CD4-positive, alpha-beta T cell treated with Interferon gamma for 1 hour (primary cell): Measurements from ENCODE around the gene TSACC.

Source experiments
- DNase-seq: peaks from one replicate; pipeline ENCODE4 v3.0.0-alpha.2; 2020

The TSACC gene

GRCh38 chr1:156376958-156377919 is 38.9 kb downstream of the TSACC start:
- DNase-seq = no peak

DNA sequence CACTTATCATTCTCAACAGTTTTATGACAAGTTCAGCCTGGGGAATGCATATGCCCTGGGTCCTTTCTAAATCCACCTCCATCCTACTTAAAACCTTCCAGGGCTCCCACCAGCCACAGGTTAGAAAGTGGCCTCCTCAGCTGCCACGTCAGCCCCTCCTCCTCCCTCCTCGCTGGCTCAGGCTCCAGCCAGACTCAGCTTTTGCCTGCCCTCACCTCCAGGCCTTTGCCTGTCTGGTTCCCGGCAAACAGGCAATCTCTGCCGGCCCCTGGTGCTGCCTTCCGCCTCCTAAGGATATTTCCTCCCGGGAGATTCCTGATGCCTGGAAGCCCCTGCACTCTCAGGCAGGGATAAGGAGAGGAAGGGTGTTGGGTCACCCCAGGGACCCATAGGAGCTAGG is 40.2 kb downstream of the TSACC start:
- no peak for DNase-seq

DNA sequence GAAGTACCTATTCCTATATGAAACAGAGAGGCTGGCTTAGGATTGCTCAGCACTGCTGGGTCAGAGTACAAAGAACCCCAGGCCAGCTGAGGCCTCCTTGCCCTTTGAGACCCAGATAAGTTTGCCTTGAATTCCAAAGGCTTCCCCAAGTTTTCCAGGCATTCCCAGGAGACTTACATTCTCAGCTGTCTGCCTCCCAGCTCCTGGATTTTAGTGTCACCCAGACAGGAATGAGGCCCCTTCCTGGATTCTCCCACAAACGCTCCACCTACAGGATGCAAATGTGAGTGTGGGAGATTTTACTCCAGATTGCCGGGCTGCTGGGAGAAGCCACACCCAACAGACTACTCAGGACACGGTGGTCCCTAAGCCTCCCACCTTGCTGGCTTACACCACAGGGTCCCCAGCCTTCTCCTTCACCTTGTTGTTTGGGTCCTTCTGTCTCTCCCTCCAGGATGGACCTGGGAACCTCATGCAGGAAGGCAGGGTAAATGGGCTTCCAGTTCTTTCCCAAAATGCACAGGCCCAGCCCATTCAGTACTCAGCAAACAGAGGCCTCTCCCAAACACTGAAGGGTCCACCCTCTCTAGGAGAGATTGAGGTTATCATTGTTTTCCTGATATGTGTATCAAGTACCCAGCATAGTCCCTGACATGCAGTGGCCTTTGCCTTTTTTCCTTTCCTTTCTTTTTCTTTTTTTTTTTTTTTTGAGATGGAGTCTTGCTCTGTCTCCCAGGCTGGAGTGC is 41.3 kb downstream of the TSACC start:
- no peak for DNase-seq

DNA sequence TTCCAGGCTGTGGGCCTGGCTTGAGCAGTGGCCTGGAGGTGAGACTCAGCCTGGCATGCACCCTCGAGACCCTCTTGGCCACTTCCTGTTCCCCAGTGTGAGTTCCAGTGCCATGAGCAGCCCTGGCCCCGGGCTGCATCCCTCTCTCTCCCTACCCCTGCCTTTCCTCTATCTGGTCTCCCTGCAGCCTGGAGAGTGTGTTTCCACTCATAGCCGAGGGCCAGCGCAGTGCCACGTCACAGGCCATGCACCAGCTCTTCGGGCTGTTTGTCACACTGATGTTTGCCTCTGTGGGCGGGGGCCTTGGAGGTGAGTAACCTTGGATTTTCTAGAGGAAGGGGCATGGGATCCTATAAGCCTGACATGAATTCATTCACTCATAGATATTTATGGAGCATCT is 44.2 kb downstream of the TSACC start:
- no peak for DNase-seq

DNA sequence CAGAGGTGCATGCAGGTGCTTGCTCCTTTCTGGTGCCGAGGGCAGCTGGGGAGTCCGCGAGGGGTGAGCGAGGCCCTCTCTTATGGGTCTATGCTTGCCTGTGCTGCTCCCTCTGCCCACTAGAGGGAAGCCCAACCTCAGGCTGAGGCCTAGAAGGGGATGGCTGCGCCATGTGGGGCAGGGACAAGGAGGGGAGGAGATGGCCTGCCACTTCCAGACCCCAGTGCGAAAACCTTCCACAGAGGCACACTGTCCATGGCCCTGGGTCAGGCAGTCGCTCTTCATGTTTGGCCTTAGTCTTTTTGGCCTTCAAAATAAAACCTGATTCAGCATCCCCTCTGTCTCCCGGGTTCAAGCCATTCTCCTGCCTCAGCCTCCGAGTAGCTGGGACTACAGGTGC is 44.7 kb downstream of the TSACC start:
- peak; percentile 52 for DNase-seq

DNA sequence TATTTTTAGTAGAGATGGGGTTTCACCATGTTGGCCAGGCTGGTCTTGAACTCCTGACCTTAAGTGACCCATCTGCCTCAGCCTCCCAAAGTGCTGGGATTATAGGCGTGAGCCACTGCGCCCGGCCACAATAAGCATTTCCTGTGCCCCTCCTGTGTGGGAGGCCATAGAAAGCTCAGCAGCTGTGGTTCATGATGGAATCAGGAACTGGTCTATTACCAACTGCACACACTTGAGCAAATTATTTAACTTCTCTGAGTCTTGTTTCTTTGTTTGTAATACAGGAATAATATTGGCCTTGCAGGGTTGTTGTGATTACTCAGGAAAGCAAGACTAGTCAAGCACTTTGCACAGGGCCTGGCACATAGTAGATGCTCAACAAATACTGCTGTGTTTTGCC is 45.7 kb downstream of the TSACC start:
- no peak for DNase-seq

DNA sequence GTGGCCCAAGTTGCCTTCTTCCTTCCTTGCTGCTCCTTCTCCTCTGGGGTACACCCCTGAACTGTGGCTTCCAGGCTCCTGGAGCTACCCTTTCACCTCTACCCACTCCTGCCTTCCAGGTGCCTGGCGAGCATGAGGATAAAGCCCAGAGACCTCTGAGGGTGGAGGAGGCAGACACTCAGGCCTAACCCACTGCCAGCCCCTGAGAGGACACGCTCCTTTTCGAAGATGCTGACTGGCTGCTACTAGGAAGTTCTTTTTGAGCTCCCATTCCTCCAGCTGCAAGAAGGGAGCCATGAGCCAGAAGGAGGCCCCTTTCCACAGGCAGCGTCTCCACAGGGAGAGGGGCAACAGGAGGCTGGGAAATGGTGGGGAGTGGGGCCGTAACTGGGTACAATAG is 46.3 kb downstream of the TSACC start:
- DNase-seq = no peak

DNA sequence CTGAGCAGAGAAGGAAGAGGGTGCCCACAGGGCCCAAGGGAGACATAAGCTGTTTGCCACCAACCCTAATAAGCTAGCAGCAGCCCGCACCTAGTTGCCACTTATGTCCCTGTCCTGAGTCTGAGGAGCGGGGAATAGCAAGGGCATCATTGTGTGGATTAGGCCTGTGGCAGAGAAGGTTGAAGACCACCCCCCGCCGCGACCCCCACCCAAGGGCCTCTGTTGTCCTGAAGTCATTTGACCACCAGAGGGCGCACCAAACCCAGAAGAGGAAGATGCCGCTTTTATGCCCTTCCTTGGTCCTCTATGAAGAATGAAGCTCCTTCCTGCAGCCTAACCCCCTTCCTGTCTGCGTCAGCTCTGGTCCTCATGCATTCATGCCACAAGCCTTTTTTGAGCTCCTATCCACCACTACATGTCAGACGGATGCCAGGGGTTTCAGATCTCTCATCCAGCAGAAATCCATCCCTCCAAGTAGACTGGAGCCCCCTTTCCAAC is 47.3 kb downstream of the TSACC start:
- DNase-seq = peak; percentile 64

DNA sequence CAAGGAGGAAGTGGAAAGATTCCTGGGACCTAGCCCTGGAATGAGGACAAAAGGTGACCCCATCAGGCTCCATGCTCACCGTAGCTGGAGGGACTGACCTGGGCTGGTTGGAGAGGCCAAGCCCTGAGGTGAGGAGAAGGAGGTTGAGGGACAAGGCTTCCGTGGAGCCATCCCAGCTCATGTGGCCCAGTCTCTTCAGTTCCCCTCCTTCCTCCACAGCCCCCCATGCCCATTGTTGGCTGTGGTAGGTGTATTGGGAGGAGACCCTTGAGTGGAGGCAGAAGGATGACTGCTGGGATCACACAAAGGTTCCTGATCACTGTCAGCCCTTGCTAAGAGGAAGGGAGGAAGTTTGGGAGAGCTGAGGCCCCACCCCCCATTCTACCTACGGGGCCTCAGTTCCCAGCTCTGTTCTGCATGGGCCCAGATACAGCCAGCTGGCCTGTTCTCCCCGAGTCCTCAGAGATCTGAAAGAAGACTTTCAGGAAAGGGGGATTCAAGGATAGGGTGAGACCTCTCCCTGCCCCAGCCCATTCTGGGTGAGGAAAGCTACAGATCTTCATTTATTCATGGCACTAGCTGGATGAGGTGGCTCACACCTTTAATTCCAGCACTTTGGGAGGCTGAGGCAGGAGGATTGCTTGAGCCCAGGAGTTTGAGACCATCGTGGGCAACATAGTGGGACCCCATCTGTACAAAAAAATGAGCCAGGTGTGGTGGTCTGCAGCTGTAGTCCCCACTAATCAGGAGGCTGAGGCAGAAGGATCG is 48.0 kb downstream of the TSACC start:
- no peak for DNase-seq

GRCh38 chr1:156386949-156387869 is 48.9 kb downstream of the TSACC start:
- no peak for DNase-seq

- no peak for DNase-seq
Measured at GRCh38 chr1:156387870-156388173, 49.5 kb downstream of the TSACC start.

GRCh38 chr1:156388174-156389137 is 50.1 kb downstream of the TSACC start:
- DNase-seq = no peak

- no peak for DNase-seq
Measured at GRCh38 chr1:156389311-156389710, 51.0 kb downstream of the TSACC start.

- no peak for DNase-seq
Measured at GRCh38 chr1:156390469-156391365, 52.4 kb downstream of the TSACC start.

DNA sequence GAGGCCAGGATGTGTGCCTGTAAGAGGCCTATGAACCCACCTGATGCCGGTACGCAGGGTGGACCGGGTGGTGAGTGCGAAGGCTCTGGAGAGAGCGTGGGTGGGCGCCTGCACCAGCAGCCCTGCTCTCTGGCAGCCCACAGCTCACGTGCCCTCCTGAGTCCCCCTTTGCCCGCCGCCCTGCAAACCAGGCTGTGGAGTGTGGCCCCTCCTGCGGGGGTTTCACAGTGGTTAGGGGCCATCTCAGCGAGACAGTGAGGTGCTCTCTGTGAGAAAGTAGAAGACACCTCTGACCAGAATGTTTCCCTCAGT is 53.0 kb downstream of the TSACC start:
- no peak for DNase-seq

DNA sequence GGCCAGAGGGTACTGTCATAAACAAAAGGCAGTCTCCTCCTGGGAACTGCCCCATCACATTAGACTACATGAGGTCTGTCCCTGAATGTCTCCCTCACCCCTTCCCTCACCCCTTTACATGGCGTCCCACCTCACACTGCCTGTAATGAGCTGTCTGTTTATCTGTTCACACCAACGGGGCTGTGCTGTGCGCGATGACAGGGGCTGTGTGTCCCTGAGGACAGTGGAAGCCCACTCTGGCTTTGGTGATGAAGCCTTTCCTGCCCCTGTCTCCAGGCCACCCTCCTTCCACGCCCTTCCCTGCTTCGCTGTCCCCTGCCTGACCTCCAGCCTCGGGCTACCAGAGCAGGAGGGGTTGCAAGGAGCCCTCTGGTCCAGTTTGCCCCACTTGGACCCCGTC is 53.4 kb downstream of the TSACC start:
- DNase-seq = no peak

- DNase-seq = no peak
Measured at GRCh38 chr1:156392452-156392853, 54.1 kb downstream of the TSACC start.

DNA sequence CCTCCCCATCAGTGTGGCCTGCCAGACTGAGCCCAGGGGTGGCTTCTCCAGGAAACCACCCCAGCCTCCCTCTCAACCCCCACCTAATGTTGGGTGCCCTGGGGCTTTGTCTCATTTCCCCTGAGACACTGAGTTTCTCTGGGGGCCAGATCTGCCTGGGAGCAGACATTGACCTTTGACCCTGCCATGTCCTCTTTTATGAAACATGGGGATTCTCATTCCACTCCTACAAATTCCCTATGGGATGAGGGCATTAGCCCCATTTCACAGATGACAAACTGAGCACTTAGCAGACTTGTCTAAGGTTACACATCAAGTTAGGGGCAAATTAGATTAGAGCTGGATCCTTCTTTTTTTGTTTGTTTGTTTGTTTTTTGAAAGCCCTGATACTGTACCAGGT is 54.8 kb downstream of the TSACC start:
- no peak for DNase-seq

DNA sequence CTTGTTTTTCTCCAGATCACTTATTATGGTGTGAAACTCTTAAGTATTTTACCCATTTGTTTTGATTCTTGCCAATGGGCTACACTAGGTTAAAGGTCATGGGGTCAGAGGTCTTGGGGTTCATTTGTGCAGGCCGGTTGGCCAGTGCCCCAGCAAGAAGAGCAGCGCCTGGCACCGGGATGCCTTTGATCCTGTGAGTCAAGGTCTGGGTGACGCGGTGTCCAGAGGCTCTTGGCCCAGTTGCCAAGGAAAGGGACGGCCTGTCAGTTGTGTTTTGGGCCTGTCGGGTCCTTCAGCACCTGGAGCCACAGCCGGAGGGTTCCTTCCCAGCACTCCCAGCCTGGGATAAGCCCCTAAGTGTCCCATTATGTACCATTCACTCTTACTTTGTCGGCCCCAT is 55.8 kb downstream of the TSACC start:
- DNase-seq = no peak

DNA sequence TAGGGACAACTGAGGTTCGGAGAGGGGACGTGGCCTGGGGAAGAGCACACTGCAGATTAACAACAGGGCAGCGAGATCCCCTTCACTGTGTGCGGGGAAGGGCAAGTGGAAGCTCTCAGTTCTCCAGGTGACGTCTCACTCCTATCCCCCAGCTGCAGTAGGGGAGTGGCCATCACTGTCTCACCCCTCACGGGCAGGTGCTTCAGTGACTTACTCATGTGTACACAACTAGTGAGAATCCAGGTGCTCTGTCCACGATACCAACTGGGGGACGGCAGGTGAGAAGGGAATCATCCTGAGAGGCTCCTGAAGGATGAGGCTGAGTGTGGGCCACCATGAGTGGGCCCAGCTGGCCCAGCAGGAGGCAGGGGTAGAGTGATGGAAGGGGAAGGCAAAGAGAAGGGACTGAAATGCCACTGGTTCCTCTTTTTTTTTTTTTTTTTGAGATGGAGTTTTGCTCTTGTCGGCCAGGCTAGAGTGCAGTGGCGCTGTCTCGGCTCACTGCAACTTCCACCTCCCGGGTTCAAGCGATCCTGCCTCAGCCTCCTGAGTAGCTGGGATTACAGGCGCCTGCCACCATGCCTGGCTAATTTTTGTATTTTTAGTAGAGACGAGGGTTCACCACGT is 56.6 kb downstream of the TSACC start:
- no peak for DNase-seq
